ENCODE measurements around the gene SAMD8. TPM values are rescaled to one million over a fixed set of nuclear protein-coding genes. Genes with fewer than 3 reads are reported as not detected.
"Not testable (repeated sequence)": the region's sequence is repeated elsewhere in the genome, so short reads cannot be mapped to it uniquely, and the experiment has no call there.

The SAMD8 gene
- total RNA-seq, 1 donor from 2014 or later = 25.7 TPM

DNA sequence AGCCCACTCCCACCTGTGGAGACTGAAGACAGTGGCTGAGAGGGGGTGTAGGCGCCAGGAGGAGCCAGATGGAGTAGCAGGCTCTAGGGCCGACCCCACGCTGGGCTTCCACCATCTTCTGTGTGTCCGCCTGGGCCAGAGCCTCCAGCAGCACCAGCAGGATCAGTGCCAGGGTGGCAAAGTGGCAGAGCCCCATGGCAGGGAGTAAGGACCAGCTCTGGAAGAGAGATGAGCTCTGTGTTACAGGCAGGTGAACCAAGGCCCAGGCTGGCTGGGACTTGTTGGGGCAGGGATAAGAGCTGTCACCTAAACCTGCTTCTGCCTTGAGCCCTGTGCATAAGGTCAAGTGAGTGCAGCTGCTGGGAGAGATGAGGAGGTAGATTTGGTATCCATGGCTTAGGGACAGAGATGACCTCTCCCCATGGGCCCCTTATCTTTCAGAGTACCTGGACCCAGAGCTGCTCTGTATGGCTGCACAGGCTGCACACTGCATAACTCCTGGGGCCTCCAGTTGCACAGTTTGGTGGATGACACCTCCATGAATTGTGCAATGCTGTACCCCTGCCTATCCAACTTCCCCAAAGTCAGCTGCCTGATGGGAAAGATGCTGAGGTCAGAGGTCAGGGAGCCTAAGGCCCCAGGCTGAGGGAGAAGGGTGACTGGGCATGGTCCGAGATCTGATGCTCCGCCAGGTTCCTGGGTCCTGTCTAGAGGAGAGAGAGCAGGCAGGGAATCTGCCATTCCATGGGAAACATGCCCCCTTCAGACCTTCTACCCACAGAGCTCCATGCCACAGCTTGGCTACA is 7.4 kb upstream of the SAMD8 start:
- DNase-seq (ENCODE audit: low spot score) = peak; percentile 46
- intact Hi-C loops (cut with DNase I) = loop anchor here (5.0 kb wide), 2 partner anchors 128 to 862 kb away; no protein-coding TSS in a partner anchor

DNA sequence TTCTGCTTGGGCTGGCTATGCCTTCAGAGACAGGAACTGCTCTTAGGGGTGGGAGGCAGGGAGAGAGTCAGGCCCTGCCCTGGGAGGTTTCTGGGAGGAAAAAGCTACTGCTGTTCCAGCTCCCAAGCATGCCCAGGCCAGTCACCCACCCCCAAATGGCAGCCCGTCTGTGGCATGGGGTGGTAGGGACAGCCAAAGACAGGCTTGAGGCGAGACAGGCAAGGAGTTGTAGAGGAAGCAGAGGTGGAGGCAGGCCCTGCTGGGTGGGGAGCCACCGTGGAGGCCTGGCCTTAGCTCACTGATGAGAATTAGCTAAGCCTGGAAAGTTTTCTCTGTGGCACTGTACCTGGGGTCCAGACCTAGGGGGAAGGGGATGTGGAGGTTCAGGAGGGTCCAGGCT is 6.6 kb upstream of the SAMD8 start:
- DNase-seq (ENCODE audit: low spot score) = no peak
- intact Hi-C loops (cut with DNase I) = loop anchor here (5.0 kb wide), 2 partner anchors 127 to 863 kb away; no protein-coding TSS in a partner anchor

DNA sequence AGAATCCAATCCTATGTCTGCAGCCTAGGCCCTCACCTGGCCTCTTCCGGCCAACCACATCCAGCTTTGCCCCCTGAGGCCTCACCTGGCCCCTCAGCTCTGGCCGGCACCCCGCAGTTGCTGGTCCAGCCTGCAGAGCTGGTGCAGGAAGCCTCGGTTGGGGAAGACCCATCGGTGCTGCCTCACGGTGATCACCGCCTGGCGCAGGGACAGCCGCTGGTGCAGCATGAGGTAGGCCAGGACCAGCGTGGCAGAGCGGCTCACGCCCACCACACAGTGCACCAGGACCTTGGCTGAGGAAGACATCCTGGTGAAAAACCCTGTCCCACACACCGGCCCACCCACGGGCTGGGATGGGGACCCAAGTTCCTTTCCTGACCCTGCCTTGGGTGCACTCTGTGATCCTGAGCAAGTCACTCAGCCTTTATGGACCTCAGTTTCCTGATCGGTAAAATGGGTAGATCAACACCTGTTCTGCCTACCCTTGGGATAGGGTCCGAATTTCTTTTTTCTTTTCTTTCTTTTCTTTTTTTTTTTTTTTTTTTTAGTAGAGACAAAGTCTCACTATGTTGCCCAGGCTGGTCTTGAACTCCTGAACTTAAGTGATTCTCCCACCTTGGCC is 5.8 kb upstream of the SAMD8 start:
- intact Hi-C loops (cut with DNase I) = no loop called here
- no peak for DNase-seq (ENCODE audit: low spot score)

DNA sequence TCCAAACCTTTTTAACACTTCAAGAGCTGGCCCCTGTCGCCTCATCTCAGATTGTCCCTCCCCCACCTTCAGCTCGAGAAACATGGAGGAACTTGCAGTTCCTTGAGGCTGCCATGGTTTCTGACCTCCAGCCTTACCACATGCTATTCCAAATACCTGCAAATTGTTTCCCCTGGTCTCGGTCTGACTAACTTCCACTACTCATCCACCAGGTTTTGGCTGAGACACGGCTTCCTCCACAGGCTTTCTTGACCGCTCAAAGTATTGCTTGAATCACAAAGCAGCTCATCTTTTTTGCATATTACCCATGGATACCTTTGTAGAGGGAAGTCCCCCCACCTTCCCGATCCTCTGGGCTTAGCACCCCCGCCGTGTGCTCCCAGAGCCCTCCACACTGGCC is 5.2 kb upstream of the SAMD8 start:
- DNase-seq (ENCODE audit: low spot score) = no peak
- intact Hi-C loops (cut with DNase I) = no loop called here

DNA sequence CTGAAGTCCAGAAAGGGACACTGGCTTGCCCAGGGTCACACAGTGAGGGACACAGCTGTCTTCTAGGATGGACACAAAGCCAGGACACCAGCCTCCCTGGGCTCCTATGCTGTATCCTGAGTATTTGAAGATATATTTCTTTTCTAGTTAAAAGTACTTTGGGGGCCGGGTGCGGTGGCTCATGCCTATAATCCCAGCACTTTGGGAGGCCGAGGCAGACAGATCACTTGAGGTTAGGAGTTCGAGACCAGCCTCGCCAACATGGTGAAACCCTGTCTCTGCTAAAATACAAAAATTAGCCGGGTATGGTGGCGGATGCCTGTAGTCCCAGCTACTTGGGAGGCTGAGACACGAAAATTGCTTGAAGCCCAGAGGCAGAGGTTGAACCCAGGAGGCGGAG is 4.6 kb upstream of the SAMD8 start:
- DNase-seq (ENCODE audit: low spot score); intact Hi-C loops (cut with DNase I): not testable (repeated sequence)

DNA sequence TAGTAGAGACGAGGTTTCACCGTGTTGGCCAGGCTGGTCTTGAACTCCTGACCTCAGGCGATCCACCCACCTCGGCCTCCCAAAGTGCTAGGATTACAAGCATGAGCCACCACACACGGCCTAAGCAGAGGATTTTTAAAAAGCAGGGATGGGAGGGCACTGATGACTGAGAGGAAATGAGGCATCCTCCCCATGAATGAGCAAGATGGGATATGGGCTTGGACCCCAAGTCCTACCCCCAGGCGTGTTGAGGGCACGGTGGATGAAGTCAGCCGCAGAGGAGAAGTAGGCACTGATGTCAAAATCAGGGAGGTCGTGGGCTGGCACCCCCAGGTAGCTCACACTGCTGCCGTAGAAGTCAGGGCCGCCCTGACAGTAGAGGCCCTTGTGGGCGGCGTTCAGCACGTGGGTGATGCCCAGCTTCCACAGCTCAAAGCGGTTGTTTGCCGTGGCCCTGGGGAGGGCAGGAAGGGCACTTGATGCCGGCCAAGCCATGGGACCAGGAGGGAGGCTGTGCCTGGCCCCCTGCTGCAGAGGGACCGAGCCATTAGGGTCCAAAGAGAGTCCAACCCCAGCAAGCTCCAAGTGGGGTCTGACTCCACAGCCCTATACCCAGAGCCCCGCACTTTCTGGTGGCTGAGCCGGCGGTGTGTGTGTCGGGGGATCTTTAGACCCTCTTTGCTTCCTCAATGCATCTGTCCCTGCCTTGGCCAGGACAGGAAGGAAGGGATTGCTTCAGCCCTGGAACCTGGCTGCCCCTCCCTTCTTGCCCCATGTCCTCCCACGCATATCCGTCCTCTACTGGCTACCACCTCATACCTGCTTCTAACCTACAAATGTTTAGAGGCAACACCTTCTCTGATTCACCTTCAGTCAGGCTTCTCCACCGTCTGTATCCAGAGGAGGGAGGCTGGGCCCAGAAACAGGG is 3.4 kb upstream of the SAMD8 start:
- no peak for DNase-seq (ENCODE audit: low spot score)
- intact Hi-C loops (cut with DNase I) = no loop called here

DNA sequence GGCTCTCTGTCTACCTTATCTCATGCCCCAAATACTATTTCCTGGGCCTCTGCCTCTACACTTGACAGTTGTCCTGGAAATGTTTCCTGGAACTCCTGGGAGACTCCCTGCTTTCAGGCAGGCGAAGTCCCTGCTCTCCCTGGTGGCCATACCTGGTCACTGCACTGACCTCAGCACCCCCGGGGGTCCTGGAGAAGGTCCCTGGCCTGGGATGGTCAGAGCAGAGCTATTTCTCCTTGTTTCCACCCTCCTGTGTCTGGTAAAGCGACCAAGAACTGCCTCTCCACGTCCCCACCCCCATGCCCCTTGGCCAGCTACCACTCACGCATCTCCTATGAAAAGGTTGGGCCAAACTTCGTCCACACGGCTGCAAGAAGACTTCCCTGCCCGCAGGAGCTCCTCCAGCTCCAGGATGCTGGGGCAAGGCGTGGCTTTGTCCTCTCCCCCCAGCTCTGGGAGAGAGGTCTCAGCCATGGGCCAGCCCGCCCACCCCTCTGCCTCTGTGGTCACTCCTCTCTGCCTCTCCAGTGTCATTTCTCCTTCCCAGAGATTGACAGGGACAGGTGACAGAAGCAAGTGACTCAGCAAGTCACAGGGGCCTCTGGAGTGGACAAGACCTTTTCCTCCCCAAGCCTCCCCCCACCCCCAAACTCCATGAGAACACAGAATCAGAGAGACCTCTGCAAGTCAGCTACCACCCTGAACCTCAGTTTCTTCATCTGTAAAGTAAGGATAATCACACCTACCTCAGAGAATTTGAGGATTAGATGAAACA is 2.6 kb upstream of the SAMD8 start:
- no peak for DNase-seq (ENCODE audit: low spot score)
- intact Hi-C loops (cut with DNase I) = no loop called here

DNA sequence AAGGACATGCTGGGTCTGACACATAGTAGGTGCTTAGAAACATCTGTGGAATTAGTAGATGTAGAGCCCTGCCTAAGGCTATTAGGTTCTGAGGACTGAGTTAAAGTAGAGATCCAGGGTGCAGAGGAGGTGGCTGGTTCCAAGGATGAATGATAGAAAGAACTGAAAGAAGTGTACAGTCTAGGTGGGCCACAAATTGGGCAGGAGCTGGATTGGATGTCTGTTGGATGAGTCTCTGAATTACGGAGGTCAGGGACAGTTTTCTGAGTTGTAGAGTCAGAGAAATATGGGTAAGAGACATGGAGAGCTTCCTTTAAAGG is 2.0 kb upstream of the SAMD8 start:
- intact Hi-C loops (cut with DNase I) = no loop called here
- no peak for DNase-seq (ENCODE audit: low spot score)

DNA sequence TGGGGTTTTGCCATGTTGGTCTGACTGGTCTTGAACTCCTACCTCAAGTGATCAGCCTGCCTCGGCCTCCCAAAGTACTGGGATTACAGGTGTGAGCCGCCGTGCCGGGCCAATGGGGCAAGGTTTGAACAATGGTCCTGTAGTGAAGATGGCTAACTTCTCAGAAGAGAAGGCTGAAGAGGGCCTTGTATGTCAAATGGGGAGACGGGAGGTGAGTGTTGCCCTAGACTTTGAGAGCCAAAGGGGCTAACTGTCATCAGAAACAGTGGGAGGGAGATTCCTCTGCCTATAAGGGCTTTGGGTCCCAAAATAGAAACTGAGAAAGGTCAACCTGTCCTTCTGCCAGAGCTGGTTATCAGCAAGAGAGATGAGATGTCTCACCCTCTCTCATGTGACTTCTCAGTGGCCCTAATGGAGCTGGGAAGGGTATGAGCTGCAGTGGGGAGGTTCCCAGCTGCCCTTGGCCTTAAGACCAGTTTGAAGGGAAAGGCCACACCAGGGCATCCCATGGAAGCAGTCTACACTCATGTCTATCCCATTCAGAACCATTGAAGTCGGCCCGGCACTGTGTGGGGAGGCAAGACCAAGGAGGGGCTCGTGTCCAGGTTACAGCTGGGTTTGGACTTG is 1.3 kb upstream of the SAMD8 start:
- intact Hi-C loops (cut with DNase I) = loop anchor here (5.0 kb wide), 2 partner anchors 77 to 117 kb away; no protein-coding TSS in a partner anchor
- DNase-seq (ENCODE audit: low spot score) = no peak

DNA sequence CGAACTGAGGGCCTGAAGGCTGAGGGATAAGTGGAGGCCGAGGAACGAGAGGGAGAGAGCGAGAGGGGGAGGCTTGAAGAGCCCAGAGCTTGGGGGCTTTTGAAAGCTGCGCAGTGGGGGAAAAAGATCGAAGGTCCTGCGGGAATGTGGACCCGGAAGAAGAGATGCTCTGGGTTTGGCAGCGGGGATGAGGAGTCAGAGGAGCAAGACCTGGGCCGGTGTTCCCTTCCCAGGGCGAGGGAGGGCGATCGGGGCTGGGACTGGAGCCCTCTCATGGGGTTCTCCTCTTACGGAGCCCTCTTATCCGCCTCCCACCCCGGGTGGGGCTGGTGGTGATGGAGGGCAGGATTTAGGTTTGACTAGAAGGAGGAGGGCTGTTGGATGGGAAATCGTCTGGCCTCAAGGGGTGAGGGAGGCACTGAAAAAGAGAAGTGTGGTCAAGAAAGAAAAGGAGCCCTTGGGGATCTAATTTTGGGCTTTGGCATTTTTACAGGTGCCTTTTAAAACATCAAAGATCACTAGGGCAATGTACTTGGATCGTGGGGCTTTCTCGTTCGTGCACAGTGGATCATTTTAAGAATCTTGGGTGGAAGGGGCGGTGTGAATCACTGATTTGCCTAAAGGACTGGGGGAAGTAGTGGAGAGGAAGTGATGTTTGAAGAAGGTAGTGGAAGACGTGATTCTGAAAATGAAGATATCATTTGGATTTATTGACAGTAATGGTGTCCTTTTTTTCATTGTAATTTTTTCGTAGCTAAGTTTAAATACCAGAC is 637 bp downstream of the SAMD8 start:
- intact Hi-C loops (cut with DNase I) = loop anchor here (1.0 to 5.0 kb wide), 3 partner anchors 75 to 115 kb away; partner anchors contain the start of gene VDAC2
- peak; percentile 82 for DNase-seq (ENCODE audit: low spot score)

DNA sequence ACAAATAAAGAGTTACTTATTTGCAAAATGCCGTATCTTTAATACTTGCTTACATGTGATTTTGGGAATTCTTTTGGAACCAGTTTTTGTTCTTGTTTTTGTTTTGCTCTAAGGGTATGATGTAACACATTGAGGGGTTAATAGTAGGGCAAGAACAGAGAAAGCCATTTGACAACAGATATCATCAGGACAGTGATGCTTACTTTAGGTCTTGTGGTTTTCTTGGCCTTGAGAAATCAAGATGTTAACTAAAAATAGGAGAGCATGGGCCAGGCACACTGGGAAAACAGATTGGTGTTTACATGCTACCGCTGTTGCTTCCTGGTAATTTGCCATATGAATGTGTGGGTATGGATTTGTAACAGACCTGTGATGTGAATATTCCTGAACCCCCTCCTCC is 3.7 kb downstream of the SAMD8 start:
- intact Hi-C loops (cut with DNase I) = no loop called here

DNA sequence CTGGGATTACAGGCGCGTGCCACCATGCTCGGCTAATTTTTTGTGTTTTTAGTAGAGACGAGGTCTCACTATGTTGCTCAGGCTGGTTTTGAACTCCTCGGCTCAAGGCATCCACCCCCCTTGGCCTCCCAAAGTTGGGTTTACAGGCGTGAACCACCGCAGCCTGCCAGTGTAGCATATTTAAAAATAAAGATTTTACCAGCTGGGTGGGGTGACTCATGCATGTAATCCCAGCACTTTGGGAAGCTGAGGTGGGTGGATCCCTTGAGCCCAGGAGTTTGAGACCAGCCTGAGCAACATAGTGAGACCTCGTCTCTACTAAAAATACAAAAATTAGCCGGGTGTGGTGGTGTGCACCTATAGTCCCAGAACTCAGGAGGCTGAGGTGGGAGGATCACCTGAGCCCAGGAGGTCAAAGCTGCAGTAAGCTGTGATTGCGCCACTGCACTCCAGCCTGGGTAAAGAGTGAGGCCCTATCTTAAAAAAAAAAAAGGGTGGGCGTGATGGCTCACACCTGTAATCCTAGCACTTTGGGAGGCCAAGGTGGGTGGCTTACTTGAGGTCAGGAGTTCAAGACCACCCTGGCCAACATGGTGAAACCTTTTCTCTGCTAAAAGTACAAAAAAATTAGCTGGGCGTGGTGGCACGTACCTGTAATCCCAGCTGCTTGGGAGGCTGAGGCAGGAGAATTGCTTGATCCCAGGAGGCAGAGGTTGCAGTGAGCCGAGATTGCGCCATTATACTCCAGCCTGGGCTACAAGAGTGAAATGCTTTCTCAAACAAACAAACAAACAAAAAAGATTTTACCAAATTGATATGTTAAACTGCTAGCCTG is 5.7 kb downstream of the SAMD8 start:
- DNase-seq (ENCODE audit: low spot score); intact Hi-C loops (cut with DNase I): not testable (repeated sequence)

More for the DNA sequence above, 3.7 kb downstream of the SAMD8 start:
- DNase-seq (ENCODE audit: low spot score) = no peak

DNA sequence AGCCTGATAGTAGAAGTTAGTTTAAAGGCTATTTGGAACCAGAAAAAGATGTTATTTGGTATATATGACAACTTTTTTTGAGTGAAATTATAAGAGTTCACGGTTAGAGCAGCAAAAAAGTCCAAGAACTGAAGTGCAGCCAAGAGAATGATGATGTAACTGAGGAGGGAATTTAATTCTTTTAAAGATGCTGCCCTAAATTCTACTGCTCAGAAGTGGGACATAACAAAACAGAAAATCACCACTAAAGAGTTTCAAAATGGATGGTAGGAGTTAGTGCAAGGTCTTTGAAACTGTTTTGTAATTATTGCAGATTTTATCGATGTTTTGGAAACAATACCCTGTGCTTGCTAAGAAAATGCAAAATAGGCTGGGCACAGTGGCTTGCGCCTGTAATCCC is 6.5 kb downstream of the SAMD8 start:
- intact Hi-C loops (cut with DNase I) = no loop called here
- DNase-seq (ENCODE audit: low spot score) = no peak

DNA sequence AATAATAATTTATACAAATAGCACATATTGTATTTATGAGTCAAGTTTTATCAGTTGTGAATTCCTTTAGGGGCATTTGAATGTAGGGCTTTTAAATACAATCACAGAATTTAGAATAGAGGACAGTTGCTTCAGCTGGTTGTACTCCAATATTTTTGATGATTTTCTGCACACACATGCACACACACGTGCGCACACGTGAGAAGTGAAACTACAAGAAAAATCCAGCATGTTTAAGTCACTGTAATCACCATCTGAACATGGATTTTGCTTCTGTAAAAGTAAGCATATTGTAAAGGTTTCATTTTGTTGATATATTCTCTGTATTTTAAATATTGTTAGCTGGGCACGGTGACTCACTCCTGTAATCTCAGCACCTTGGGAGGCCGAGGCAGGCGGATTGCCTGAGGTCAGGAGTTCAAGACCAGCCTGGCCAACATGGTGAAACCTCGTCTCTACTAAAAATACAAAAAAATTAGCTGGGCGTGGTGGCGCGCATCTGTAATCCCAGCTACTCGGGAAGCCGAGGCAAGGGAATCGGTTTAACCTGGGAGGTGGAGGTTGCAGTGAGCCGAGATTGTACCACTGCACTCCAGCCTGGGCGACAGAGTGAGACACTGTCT is 8.1 kb downstream of the SAMD8 start:
- intact Hi-C loops (cut with DNase I); DNase-seq (ENCODE audit: low spot score): not testable (repeated sequence)

DNA sequence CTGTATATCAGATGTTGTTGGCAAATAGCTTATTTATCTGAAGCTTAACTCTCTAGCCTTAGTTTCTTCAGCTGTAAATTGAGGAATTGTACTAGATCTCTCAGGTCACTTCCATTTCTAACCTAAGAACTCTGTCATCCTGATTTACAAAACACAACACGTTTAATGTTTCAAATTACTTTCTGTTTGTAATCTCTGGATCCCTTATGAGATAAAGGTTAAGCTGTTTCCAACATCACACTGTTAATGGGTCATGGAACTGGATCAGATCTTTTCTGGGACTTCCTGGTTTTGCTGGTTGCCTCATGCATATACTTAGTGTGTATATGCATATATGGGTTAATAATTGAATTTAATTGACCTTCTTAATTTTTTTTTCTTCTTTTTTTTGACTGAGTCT is 9.9 kb downstream of the SAMD8 start:
- intact Hi-C loops (cut with DNase I) = no loop called here
- no peak for DNase-seq (ENCODE audit: low spot score)

DNA sequence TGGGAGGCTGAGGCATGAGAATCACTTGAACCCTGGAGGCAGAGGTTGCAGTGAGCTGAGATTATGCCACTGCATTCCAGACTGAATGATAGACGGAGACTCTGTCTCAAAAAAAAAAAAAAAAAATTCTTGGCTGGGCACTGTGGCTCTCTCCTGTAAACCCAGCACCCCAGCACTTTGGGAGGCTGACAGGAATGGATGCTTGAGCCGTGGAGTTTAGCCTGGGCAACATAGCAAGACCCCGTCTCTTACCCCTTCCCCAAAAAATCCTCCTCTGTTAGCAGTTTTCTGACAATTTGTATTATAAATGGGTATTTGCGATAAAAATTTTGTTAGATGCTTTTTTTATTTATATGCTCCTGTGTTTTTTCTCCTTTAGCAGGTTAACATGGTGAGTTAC is 11.0 kb downstream of the SAMD8 start:
- no peak for DNase-seq (ENCODE audit: low spot score)
- intact Hi-C loops (cut with DNase I) = no loop called here
